Endothelial cell of umbilical vein (primary cell): ENCODE measurements around the gene SFMBT1. TPM values are rescaled to one million over a fixed set of nuclear protein-coding genes. Genes with fewer than 3 reads are reported as not detected.

ENCODE experiments used
- BruUV-seq: library from RNA; stranded (reverse); fragments of 400-500 nt; replicated peaks from 2 replicates; lab custom pipeline; 2021; lab: Mats Ljungman, UMichigan
- CTCF ChIA-PET: fragments of 300-600, 350-600 bp; sonication (Branson Sonifier 250); formaldehyde crosslinking; loops from one replicate; lab custom pipeline; 2021; ENCODE audit warnings: antibody characterized with exemption, inconsistent platforms; lab: Charles Lee
- POLR2A ChIA-PET: fragments of 300-600, 350-600 bp; sonication (Branson Sonifier 250); formaldehyde crosslinking; loops from one replicate; lab custom pipeline; 2021; ENCODE audit warnings: antibody characterized with exemption, inconsistent platforms; lab: Charles Lee
- DNase-seq: peaks from one replicate; pipeline ENCODE4 v3.0.0-alpha.2; 2011; ENCODE audit warnings: low read depth, low spot score
- FAIRE-seq: peaks from 2 replicates; lab custom pipeline; 2011; peaks lifted over from hg19 to GRCh38; lab: Jason Lieb, UNC
- H2AFZ ChIP-seq: 2 replicates; pipeline ENCODE4 v1.6.0; 2012; ENCODE audit warnings: low read depth, low read length, control low read depth, inconsistent platforms
- H3K27ac ChIP-seq: 2 replicates; pipeline ENCODE4 v1.5.1; 2011; ENCODE audit warnings: low read depth, mild to moderate bottlenecking, control low read depth, low read length, moderate library complexity; ENCODE audit not compliant: insufficient read depth
- H3K27me3 ChIP-seq, 2 experiments: 2 replicates each; pipeline versions ENCODE4 v1.6.0 to v1.6.1; 2011; ENCODE audit warnings: low read length in 2 of 2, mixed read lengths in 1 of 2; ENCODE audit not compliant: control insufficient read depth in 2 of 2, insufficient read depth in 2 of 2
- H3K36me3 ChIP-seq, 2 experiments: 2 replicates in 1 of 2; 3 replicates in 1 of 2; pipeline ENCODE4 v1.5.1; 2011; ENCODE audit warnings: low read length in 2 of 2, mild to moderate bottlenecking in 1 of 2, moderate library complexity in 1 of 2; ENCODE audit not compliant: control insufficient read depth in 2 of 2, insufficient read depth in 2 of 2; ENCODE audit errors: extremely low read depth in 1 of 2
- H3K4me1 ChIP-seq: 3 replicates; pipeline ENCODE4 v1.5.1; 2011; ENCODE audit warnings: mild to moderate bottlenecking, low read length; ENCODE audit not compliant: control insufficient read depth, insufficient read depth; ENCODE audit errors: extremely low read depth
- H3K4me2 ChIP-seq: 2 replicates; pipeline ENCODE4 v1.6.1; 2011; ENCODE audit warnings: low read length, control low read depth, mixed read lengths; ENCODE audit not compliant: insufficient read depth
- H3K4me3 ChIP-seq, 3 experiments: fragments of 200-600 bp in 1 of 3; sonication (generic), shearing (Covaris generic) in 1 of 3; replicated peaks in 1 of 3; 2 replicates each; pipeline ENCODE4 v1.5.1; 2011 to 2016; ENCODE audit warnings: control low read depth in 3 of 3, low read length in 3 of 3, mild to moderate bottlenecking in 2 of 3, inconsistent platforms in 1 of 3, low read depth in 1 of 3, moderate library complexity in 1 of 3; ENCODE audit not compliant: insufficient read depth in 1 of 3
- H3K79me2 ChIP-seq: 2 replicates; pipeline ENCODE4 v1.6.0; 2012; ENCODE audit warnings: low read length, inconsistent platforms; ENCODE audit not compliant: control insufficient read depth, insufficient read depth
- H3K9ac ChIP-seq: replicated peaks from 2 replicates; pipeline ENCODE3; 2011; ENCODE audit warnings: low read length, control low read depth; ENCODE audit not compliant: insufficient read depth; ENCODE audit errors: extremely low read depth
- H3K9me1 ChIP-seq: replicated peaks from 3 replicates; pipeline ENCODE4 v1.6.0; 2011; ENCODE audit warnings: mild to moderate bottlenecking, low read length; ENCODE audit not compliant: control insufficient read depth, insufficient read depth; ENCODE audit errors: extremely low read depth
- H3K9me3 ChIP-seq: replicated peaks from 2 replicates; pipeline ENCODE4 v1.5.1; 2012; ENCODE audit warnings: low read length, inconsistent platforms; ENCODE audit not compliant: control insufficient read depth, insufficient read depth
- H4K20me1 ChIP-seq: replicated peaks from 2 replicates; pipeline ENCODE3; 2011; ENCODE audit warnings: mild to moderate bottlenecking, low read length; ENCODE audit not compliant: control insufficient read depth, insufficient read depth; ENCODE audit errors: extremely low read depth
- CTCF ChIP-seq, 2 donors: IDR thresholded peaks; 1 replicate in 1 of 2; 2 replicates in 1 of 2; pipeline ENCODE4 v1.5.1; 2011; ENCODE audit warnings: low read length in 2 of 2, mild to moderate bottlenecking in 2 of 2, moderate library complexity in 2 of 2, control low read depth in 1 of 2, inconsistent platforms in 1 of 2, low read depth in 1 of 2; ENCODE audit not compliant: insufficient read depth in 1 of 2; ENCODE audit errors: extremely low read depth in 1 of 2
- EZH2 ChIP-seq: IDR thresholded peaks from 2 replicates; pipeline ENCODE4 v1.6.1; 2012; ENCODE audit warnings: borderline replicate concordance, low read depth, mild to moderate bottlenecking, moderate library complexity, low read length, inconsistent platforms; ENCODE audit not compliant: severe bottlenecking
- FOS ChIP-seq: IDR thresholded peaks from 2 replicates; pipeline ENCODE4 v1.6.1; 2011; ENCODE audit warnings: mild to moderate bottlenecking, low read length, moderate library complexity, borderline replicate concordance; ENCODE audit not compliant: insufficient read depth
- GATA2 ChIP-seq: IDR thresholded peaks from 2 replicates; pipeline ENCODE4 v1.7.0; 2011; ENCODE audit warnings: low read depth, mild to moderate bottlenecking, moderate library complexity, mixed read lengths, low read length; ENCODE audit not compliant: insufficient read length, insufficient read depth
- JUN ChIP-seq: IDR thresholded peaks from 2 replicates; pipeline ENCODE4 v1.6.1; 2011; ENCODE audit warnings: borderline replicate concordance, low read depth; ENCODE audit not compliant: insufficient read length, insufficient read depth
- MAX ChIP-seq: IDR thresholded peaks from 2 replicates; pipeline ENCODE4 v1.6.1; 2011; ENCODE audit not compliant: insufficient read depth, insufficient read length
- MYC ChIP-seq: IDR thresholded peaks from one replicate; pipeline ENCODE4 v1.6.1; 2011; ENCODE audit warnings: mild to moderate bottlenecking, low read depth, low read length
- POLR2A ChIP-seq: IDR thresholded peaks from 2 replicates; pipeline ENCODE4 v1.6.1; 2012; ENCODE audit warnings: low read depth, mild to moderate bottlenecking, control low read depth, low read length
- POLR2AphosphoS5 ChIP-seq: IDR thresholded peaks from 2 replicates; pipeline ENCODE4 v1.6.1; 2012; ENCODE audit warnings: low read depth, mild to moderate bottlenecking, control low read depth, low read length, moderate library complexity; ENCODE audit not compliant: insufficient read depth
- dilution Hi-C: fragments of 300-500 bp; cut with MboI; formaldehyde crosslinking; loops from one replicate; pipeline ENCODE4 v1.15.0; 2019; ENCODE audit warnings: low sequenced_read_pairs; ENCODE audit not compliant: extremely low pct_ligation_motif_present
- intact Hi-C: fragments of 100-400 bp; cut with micrococcal nuclease; formaldehyde crosslinking; loops from one replicate; pipeline ENCODE4 v1.10.0; 2022
- polyA plus RNA-seq, 4 experiments: library from polyadenylated mRNA; depleted of rRNA in 3 of 4; stranded (reverse) in 3 of 4; unstranded in 1 of 4; fragments of >200 nt; gene quantifications; 2 replicates each; pipeline versions ENCODE4 v1.2.1 to v1.2.3, GENCODE V29; 2011 to 2012; ENCODE audit warnings: missing spikeins in 1 of 4
- total RNA-seq: library from RNA; stranded (reverse); gene quantifications from 2 replicates; pipeline ENCODE4 v1.2.3, GENCODE V29; 2021

SFMBT1 gene
- total and polyA plus RNA-seq, 2 donors (not counting 3 experiments of a cell fraction or from before 2014, with no cell fraction given) = 1.8 to 6.0 TPM

- Histone ChIP-seq H2AFZ (no peak overlapping the region), H3K9ac (no peak overlapping the region)
- no peak for DNase-seq
Observed at GRCh38 chr3:53083521-53083920, 37.6 kb upstream of the SFMBT1 start.

More at GRCh38 chr3:53083521-53083920, 37.6 kb upstream of the SFMBT1 start:
- Histone ChIP-seq H3K9me1 (no peaks in the 10 kb centered on the region), H3K9me3 (no peaks in the 10 kb centered on the region), H3K79me2 (no peaks in the 10 kb centered on the region), H3K4me3 (no peak overlapping the region), H4K20me1 (no peaks in the 10 kb centered on the region), H3K36me3 (no peaks in the 10 kb centered on the region), H3K4me2 (no peak overlapping the region), H3K27ac (no peak overlapping the region), H3K4me1 (no peaks in the 10 kb centered on the region), H3K27me3 (no peaks in the 10 kb centered on the region)
- TF ChIP-seq MYC (no peak), JUN (no peak), POLR2AphosphoS5 (no peak), MAX (no peak), EZH2 (no peak), CTCF (IDR thresholded peaks at IDR 0.05; ENCODE audit: extremely low read depth in 1 of 2, insufficient read depth in 1 of 2, low read depth in 1 of 2, low read length in 2 of 2) (no peak), POLR2A (no peak), FOS (no peak), GATA2 (no peak)
- POLR2A ChIA-PET = no interaction called here
- BruUV-seq = no TSS peak
- FAIRE-seq = no peak
- dilution Hi-C loops (no loop called here), intact Hi-C loops (no loop called here)
- CTCF ChIA-PET = interaction anchor here (0.9 to 1.0 kb wide), 2 partner anchors 9 to 14 kb away, joined by 3 to 5 read pairs; no protein-coding TSS in a partner anchor
